Endothelial cell of umbilical vein (primary cell): ENCODE data around the gene CYFIP1. TPM values are rescaled to one million over a fixed set of nuclear protein-coding genes. Genes with fewer than 3 reads are reported as not detected.

Source experiments
- BruUV-seq: library from RNA; stranded (reverse); fragments of 400-500 nt; replicated peaks from 2 replicates; lab custom pipeline; 2021; lab: Mats Ljungman, UMichigan
- CTCF ChIA-PET: fragments of 300-600, 350-600 bp; sonication (Branson Sonifier 250); formaldehyde crosslinking; loops from one replicate; lab custom pipeline; 2021; ENCODE audit warnings: antibody characterized with exemption, inconsistent platforms; lab: Charles Lee
- POLR2A ChIA-PET: fragments of 300-600, 350-600 bp; sonication (Branson Sonifier 250); formaldehyde crosslinking; loops from one replicate; lab custom pipeline; 2021; ENCODE audit warnings: antibody characterized with exemption, inconsistent platforms; lab: Charles Lee
- DNase-seq: peaks from one replicate; pipeline ENCODE4 v3.0.0-alpha.2; 2011; ENCODE audit warnings: low read depth, low spot score
- FAIRE-seq: peaks from 2 replicates; lab custom pipeline; 2011; peaks lifted over from hg19 to GRCh38; lab: Jason Lieb, UNC
- H2AFZ ChIP-seq: 2 replicates; pipeline ENCODE4 v1.6.0; 2012; ENCODE audit warnings: low read depth, low read length, control low read depth, inconsistent platforms
- H3K27ac ChIP-seq: 2 replicates; pipeline ENCODE4 v1.5.1; 2011; ENCODE audit warnings: low read depth, mild to moderate bottlenecking, control low read depth, low read length, moderate library complexity; ENCODE audit not compliant: insufficient read depth
- H3K27me3 ChIP-seq, 2 experiments: 2 replicates each; pipeline versions ENCODE4 v1.6.0 to v1.6.1; 2011; ENCODE audit warnings: low read length in 2 of 2, mixed read lengths in 1 of 2; ENCODE audit not compliant: control insufficient read depth in 2 of 2, insufficient read depth in 2 of 2
- H3K36me3 ChIP-seq, 2 experiments: 2 replicates in 1 of 2; 3 replicates in 1 of 2; pipeline ENCODE4 v1.5.1; 2011; ENCODE audit warnings: low read length in 2 of 2, mild to moderate bottlenecking in 1 of 2, moderate library complexity in 1 of 2; ENCODE audit not compliant: control insufficient read depth in 2 of 2, insufficient read depth in 2 of 2; ENCODE audit errors: extremely low read depth in 1 of 2
- H3K4me1 ChIP-seq: 3 replicates; pipeline ENCODE4 v1.5.1; 2011; ENCODE audit warnings: mild to moderate bottlenecking, low read length; ENCODE audit not compliant: control insufficient read depth, insufficient read depth; ENCODE audit errors: extremely low read depth
- H3K4me2 ChIP-seq: 2 replicates; pipeline ENCODE4 v1.6.1; 2011; ENCODE audit warnings: low read length, control low read depth, mixed read lengths; ENCODE audit not compliant: insufficient read depth
- H3K4me3 ChIP-seq, 3 experiments: fragments of 200-600 bp in 1 of 3; sonication (generic), shearing (Covaris generic) in 1 of 3; replicated peaks in 1 of 3; 2 replicates each; pipeline ENCODE4 v1.5.1; 2011 to 2016; ENCODE audit warnings: control low read depth in 3 of 3, low read length in 3 of 3, mild to moderate bottlenecking in 2 of 3, inconsistent platforms in 1 of 3, low read depth in 1 of 3, moderate library complexity in 1 of 3; ENCODE audit not compliant: insufficient read depth in 1 of 3
- H3K79me2 ChIP-seq: 2 replicates; pipeline ENCODE4 v1.6.0; 2012; ENCODE audit warnings: low read length, inconsistent platforms; ENCODE audit not compliant: control insufficient read depth, insufficient read depth
- H3K9ac ChIP-seq: replicated peaks from 2 replicates; pipeline ENCODE3; 2011; ENCODE audit warnings: low read length, control low read depth; ENCODE audit not compliant: insufficient read depth; ENCODE audit errors: extremely low read depth
- H3K9me1 ChIP-seq: replicated peaks from 3 replicates; pipeline ENCODE4 v1.6.0; 2011; ENCODE audit warnings: mild to moderate bottlenecking, low read length; ENCODE audit not compliant: control insufficient read depth, insufficient read depth; ENCODE audit errors: extremely low read depth
- H3K9me3 ChIP-seq: replicated peaks from 2 replicates; pipeline ENCODE4 v1.5.1; 2012; ENCODE audit warnings: low read length, inconsistent platforms; ENCODE audit not compliant: control insufficient read depth, insufficient read depth
- H4K20me1 ChIP-seq: replicated peaks from 2 replicates; pipeline ENCODE3; 2011; ENCODE audit warnings: mild to moderate bottlenecking, low read length; ENCODE audit not compliant: control insufficient read depth, insufficient read depth; ENCODE audit errors: extremely low read depth
- EZH2 ChIP-seq: IDR thresholded peaks from 2 replicates; pipeline ENCODE4 v1.6.1; 2012; ENCODE audit warnings: borderline replicate concordance, low read depth, mild to moderate bottlenecking, moderate library complexity, low read length, inconsistent platforms; ENCODE audit not compliant: severe bottlenecking
- FOS ChIP-seq: IDR thresholded peaks from 2 replicates; pipeline ENCODE4 v1.6.1; 2011; ENCODE audit warnings: mild to moderate bottlenecking, low read length, moderate library complexity, borderline replicate concordance; ENCODE audit not compliant: insufficient read depth
- GATA2 ChIP-seq: IDR thresholded peaks from 2 replicates; pipeline ENCODE4 v1.7.0; 2011; ENCODE audit warnings: low read depth, mild to moderate bottlenecking, moderate library complexity, mixed read lengths, low read length; ENCODE audit not compliant: insufficient read length, insufficient read depth
- JUN ChIP-seq: IDR thresholded peaks from 2 replicates; pipeline ENCODE4 v1.6.1; 2011; ENCODE audit warnings: borderline replicate concordance, low read depth; ENCODE audit not compliant: insufficient read length, insufficient read depth
- MYC ChIP-seq: IDR thresholded peaks from one replicate; pipeline ENCODE4 v1.6.1; 2011; ENCODE audit warnings: mild to moderate bottlenecking, low read depth, low read length
- POLR2A ChIP-seq: IDR thresholded peaks from 2 replicates; pipeline ENCODE4 v1.6.1; 2012; ENCODE audit warnings: low read depth, mild to moderate bottlenecking, control low read depth, low read length
- POLR2AphosphoS5 ChIP-seq: IDR thresholded peaks from 2 replicates; pipeline ENCODE4 v1.6.1; 2012; ENCODE audit warnings: low read depth, mild to moderate bottlenecking, control low read depth, low read length, moderate library complexity; ENCODE audit not compliant: insufficient read depth
- dilution Hi-C: fragments of 300-500 bp; cut with MboI; formaldehyde crosslinking; loops from one replicate; pipeline ENCODE4 v1.15.0; 2019; ENCODE audit warnings: low sequenced_read_pairs; ENCODE audit not compliant: extremely low pct_ligation_motif_present
- intact Hi-C: fragments of 100-400 bp; cut with micrococcal nuclease; formaldehyde crosslinking; loops from one replicate; pipeline ENCODE4 v1.10.0; 2022
- polyA plus RNA-seq, 4 experiments: library from polyadenylated mRNA; depleted of rRNA in 3 of 4; stranded (reverse) in 3 of 4; unstranded in 1 of 4; fragments of >200 nt; gene quantifications; 2 replicates each; pipeline versions ENCODE4 v1.2.1 to v1.2.3, GENCODE V29; 2011 to 2012; ENCODE audit warnings: missing spikeins in 1 of 4
- total RNA-seq: library from RNA; stranded (reverse); gene quantifications from 2 replicates; pipeline ENCODE4 v1.2.3, GENCODE V29; 2021
- TF ChIP-seq, protein P1 (sequence below), 2 donors: IDR thresholded peaks; 1 replicate in 1 of 2; 2 replicates in 1 of 2; pipeline ENCODE4 v1.5.1; 2011; ENCODE audit warnings: low read length in 2 of 2, mild to moderate bottlenecking in 2 of 2, moderate library complexity in 2 of 2, control low read depth in 1 of 2, inconsistent platforms in 1 of 2, low read depth in 1 of 2; ENCODE audit not compliant: insufficient read depth in 1 of 2; ENCODE audit errors: extremely low read depth in 1 of 2
- TF ChIP-seq, protein P2 (sequence below): IDR thresholded peaks from 2 replicates; pipeline ENCODE4 v1.6.1; 2011; ENCODE audit not compliant: insufficient read depth, insufficient read length

Gene CYFIP1
- total and polyA plus RNA-seq, 2 donors (not counting 3 experiments of a cell fraction or from before 2014, with no cell fraction given): 81.4 to 158 TPM

- Histone ChIP-seq H3K4me1 (peaks cover 28% of the 10 kb centered on the region), H3K27me3 (no peaks in the 10 kb centered on the region), H3K27ac (peak overlapping the region; percentile 86), H3K9ac (peak overlapping the region; percentile 34), H3K4me3 (no peak overlapping the region), H4K20me1 (no peaks in the 10 kb centered on the region), H3K36me3 (no peaks in the 10 kb centered on the region), H2AFZ (no peak overlapping the region), H3K4me2 (peak overlapping the region; percentile 44), H3K9me3 (no peaks in the 10 kb centered on the region), H3K79me2 (peaks cover 91% of the 10 kb centered on the region), H3K9me1 (no peaks in the 10 kb centered on the region)
- ChIA-PET POLR2A (no interaction called here), CTCF (no interaction called here)
- intact Hi-C loops (loop anchor here (1.0 kb wide), 1 partner anchor 19 kb away; no protein-coding TSS in a partner anchor), dilution Hi-C loops (no loop called here)
- BruUV-seq: no TSS peak
- TF ChIP-seq, protein P1, sequence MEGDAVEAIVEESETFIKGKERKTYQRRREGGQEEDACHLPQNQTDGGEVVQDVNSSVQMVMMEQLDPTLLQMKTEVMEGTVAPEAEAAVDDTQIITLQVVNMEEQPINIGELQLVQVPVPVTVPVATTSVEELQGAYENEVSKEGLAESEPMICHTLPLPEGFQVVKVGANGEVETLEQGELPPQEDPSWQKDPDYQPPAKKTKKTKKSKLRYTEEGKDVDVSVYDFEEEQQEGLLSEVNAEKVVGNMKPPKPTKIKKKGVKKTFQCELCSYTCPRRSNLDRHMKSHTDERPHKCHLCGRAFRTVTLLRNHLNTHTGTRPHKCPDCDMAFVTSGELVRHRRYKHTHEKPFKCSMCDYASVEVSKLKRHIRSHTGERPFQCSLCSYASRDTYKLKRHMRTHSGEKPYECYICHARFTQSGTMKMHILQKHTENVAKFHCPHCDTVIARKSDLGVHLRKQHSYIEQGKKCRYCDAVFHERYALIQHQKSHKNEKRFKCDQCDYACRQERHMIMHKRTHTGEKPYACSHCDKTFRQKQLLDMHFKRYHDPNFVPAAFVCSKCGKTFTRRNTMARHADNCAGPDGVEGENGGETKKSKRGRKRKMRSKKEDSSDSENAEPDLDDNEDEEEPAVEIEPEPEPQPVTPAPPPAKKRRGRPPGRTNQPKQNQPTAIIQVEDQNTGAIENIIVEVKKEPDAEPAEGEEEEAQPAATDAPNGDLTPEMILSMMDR (IDR thresholded peaks at IDR 0.05; ENCODE audit: extremely low read depth in 1 of 2, insufficient read depth in 1 of 2, low read depth in 1 of 2, low read length in 2 of 2): no peak
- TF ChIP-seq FOS (peak; percentile 66), JUN (peak; percentile 46)
- DNase-seq (peak; percentile 81), FAIRE-seq (no peak)
Measured at GRCh38 chr15:22968366-22968765, 11.8 kb downstream of the CYFIP1 start.

- H3K4me3 ChIP-seq: no peak overlapping the region
- peaks cover 89% of the 10 kb centered on the region for H3K79me2 ChIP-seq
- intact Hi-C loops (no loop called here), dilution Hi-C loops (no loop called here)
- no peak for DNase-seq
- POLR2A ChIA-PET: no interaction called here
- no TSS peak for BruUV-seq
- FAIRE-seq: no peak
- H3K27ac ChIP-seq: peak overlapping the region; percentile 36
- no peaks in the 10 kb centered on the region for H3K36me3 ChIP-seq
- H3K9me1 ChIP-seq: no peaks in the 10 kb centered on the region
- no peak overlapping the region for H2AFZ ChIP-seq
- TF ChIP-seq, protein P1 (IDR thresholded peaks at IDR 0.05; ENCODE audit: extremely low read depth in 1 of 2, insufficient read depth in 1 of 2, low read depth in 1 of 2, low read length in 2 of 2): no peak
- TF ChIP-seq FOS: no peak
- no peak for TF ChIP-seq MYC
- no peak for TF ChIP-seq GATA2
- no peak for TF ChIP-seq POLR2AphosphoS5
- TF ChIP-seq JUN: no peak
- TF ChIP-seq EZH2: no peak
- TF ChIP-seq POLR2A: no peak
- TF ChIP-seq, protein P2, sequence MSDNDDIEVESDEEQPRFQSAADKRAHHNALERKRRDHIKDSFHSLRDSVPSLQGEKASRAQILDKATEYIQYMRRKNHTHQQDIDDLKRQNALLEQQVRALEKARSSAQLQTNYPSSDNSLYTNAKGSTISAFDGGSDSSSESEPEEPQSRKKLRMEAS: no peak
- H3K9me3 ChIP-seq: no peaks in the 10 kb centered on the region
- no peaks in the 10 kb centered on the region for H3K27me3 ChIP-seq
- no peaks in the 10 kb centered on the region for H4K20me1 ChIP-seq
- no peak overlapping the region for H3K9ac ChIP-seq
- CTCF ChIA-PET: no interaction called here
- H3K4me1 ChIP-seq: peaks cover 35% of the 10 kb centered on the region
- H3K4me2 ChIP-seq: no peak overlapping the region
Measured at GRCh38 chr15:22967084-22967770, 12.9 kb downstream of the CYFIP1 start.
